Sigmoid colon (tissue), 7 donors: ENCODE data around the gene EFNA5. TPM values are rescaled to one million over a fixed set of nuclear protein-coding genes. Genes with fewer than 3 reads are reported as not detected.

Experiments used
- DNase-seq: peaks from one replicate; pipeline ENCODE4 v3.0.0-alpha.2; 2019
- H3K27ac ChIP-seq, 4 donors: fragments of 200-600 bp; sonication (generic); one replicate each; pipeline ENCODE4 v1.5.1; 2016 to 2019; ENCODE audit warnings: mild to moderate bottlenecking in 1 of 4
- H3K27me3 ChIP-seq, 3 donors: fragments of 200-600 bp; sonication (generic); one replicate each; pipeline ENCODE4 v1.5.1; 2019; ENCODE audit warnings: mild to moderate bottlenecking in 1 of 3
- H3K36me3 ChIP-seq, 4 donors: fragments of 200-600 bp; sonication (generic); one replicate each; pipeline ENCODE4 v1.5.1; 2016 to 2019
- H3K4me1 ChIP-seq, 4 donors: fragments of 200-600 bp; sonication (generic); one replicate each; pipeline ENCODE4 v1.5.1; 2017 to 2019
- H3K4me3 ChIP-seq, 4 donors: fragments of 200-600 bp; sonication (generic); one replicate each; pipeline ENCODE4 v1.5.1; 2017 to 2019; ENCODE audit warnings: mild to moderate bottlenecking in 2 of 4, moderate library complexity in 1 of 4
- H3K9me3 ChIP-seq, 4 donors: fragments of 200-600 bp in 3 of 4; sonication (generic) in 3 of 4; one replicate each; pipeline versions ENCODE4 v1.5.1 to v1.6.1; 2013 to 2019
- EP300 ChIP-seq, 4 donors: sonication (generic); formaldehyde crosslinking; IDR thresholded peaks; one replicate each; pipeline ENCODE4 v1.6.1; 2017; ENCODE audit warnings: antibody characterized with exemption in 4 of 4
- POLR2A ChIP-seq, 2 donors: fragments of 450-650 bp; IDR thresholded peaks; one replicate each; pipeline ENCODE4 v1.6.1; 2016; ENCODE audit warnings: antibody characterized with exemption in 2 of 2, mild to moderate bottlenecking in 2 of 2, moderate library complexity in 2 of 2
- POLR2AphosphoS5 ChIP-seq, 4 donors: sonication (generic); formaldehyde crosslinking; IDR thresholded peaks; one replicate each; pipeline ENCODE4 v1.6.1; 2017; ENCODE audit warnings: antibody characterized with exemption in 4 of 4
- WGBS, 2 donors: extraction: QIAGEN DNeasy Blood & Tissue Kit; methylation state at CpG; one replicate each; pipeline ENCODE4 v1.1.7; 2013; 5-methylcytosine and 5-hydroxymethylcytosine counted together
- intact Hi-C: fragments of 100-400 bp; cut with DNase I; formaldehyde crosslinking; loops from one replicate; pipeline ENCODE4 v1.15.1; 2023
- polyA plus RNA-seq, 3 donors: library from polyadenylated mRNA; stranded (reverse); fragments of 200-250 nt; gene quantifications; one replicate each; pipeline ENCODE4 v1.2.3, GENCODE V29; 2013
- total RNA-seq, 4 donors: library from RNA; depleted of rRNA; stranded (reverse); fragments of >200 nt; gene quantifications; one replicate each; pipeline ENCODE4 v1.1.0, GENCODE V29; 2016
- TF ChIP-seq, protein P1 (sequence below), 4 experiments: fragments of 450-650 bp in 3 of 4; fragments of 200-600 bp in 1 of 4; IDR thresholded peaks; one replicate each; pipeline ENCODE4 v1.5.1; 2016 to 2019; ENCODE audit warnings: antibody characterized with exemption in 4 of 4, mild to moderate bottlenecking in 3 of 4, moderate library complexity in 2 of 4
- donor health status: healthy with polysubstance abuse.
- donor health status: Bipolar disorder and iron deficiency.
- donor health status: healthy.

The EFNA5 gene
- total and polyA plus RNA-seq, 7 donors, result 0.60 to 10.8 (median 6.8) TPM

DNA sequence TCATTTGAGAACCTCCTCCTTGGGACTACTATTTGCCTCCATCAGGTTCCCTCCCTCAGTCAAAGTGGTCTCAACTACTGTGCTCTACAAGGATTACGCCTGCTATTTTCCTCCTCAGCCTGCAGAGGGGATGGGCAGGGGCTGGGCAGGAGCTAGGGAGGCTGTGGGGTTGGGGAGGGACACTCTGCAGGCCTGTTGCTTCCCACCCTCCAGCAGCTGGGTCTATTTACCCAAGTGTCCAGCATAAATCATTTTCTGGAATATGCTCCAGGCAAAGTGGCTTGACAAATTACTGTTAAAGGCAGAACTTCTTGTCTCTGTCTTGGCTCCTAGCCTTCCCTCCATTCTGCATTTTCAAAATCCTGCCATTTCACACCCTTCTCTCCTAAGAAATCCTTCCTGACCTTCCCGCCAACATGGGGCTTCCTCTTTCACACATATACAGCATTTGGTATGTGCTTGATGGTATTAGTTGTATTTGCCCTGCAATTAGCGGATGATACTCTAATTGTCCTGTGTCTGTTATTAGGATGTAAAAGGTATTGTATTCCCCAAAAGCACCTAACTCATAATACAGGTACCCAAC lies 106.7 kb downstream of the EFNA5 start:
- Histone ChIP-seq H3K27ac (no peak overlapping the region), H3K9me3 (no peaks in the 10 kb centered on the region), H3K4me3 (no peak overlapping the region), H3K4me1 (peaks cover 0 to 12% (median 5%) of the 10 kb centered on the region in 4 donors), H3K27me3 (no peaks in the 10 kb centered on the region), H3K36me3 (no peaks in the 10 kb centered on the region)
- WGBS, 2 donors, result 91 to 93% methylated on average over 3 of the region's 3 CpGs
- DNase-seq, result no peak
- intact Hi-C loops, result no loop called here
- no peak for TF ChIP-seq POLR2A (IDR thresholded peaks at IDR 0.05)
- TF ChIP-seq EP300 (IDR thresholded peaks at IDR 0.05), result no peak
- no peak for TF ChIP-seq POLR2AphosphoS5 (IDR thresholded peaks at IDR 0.05)
- TF ChIP-seq, protein P1, sequence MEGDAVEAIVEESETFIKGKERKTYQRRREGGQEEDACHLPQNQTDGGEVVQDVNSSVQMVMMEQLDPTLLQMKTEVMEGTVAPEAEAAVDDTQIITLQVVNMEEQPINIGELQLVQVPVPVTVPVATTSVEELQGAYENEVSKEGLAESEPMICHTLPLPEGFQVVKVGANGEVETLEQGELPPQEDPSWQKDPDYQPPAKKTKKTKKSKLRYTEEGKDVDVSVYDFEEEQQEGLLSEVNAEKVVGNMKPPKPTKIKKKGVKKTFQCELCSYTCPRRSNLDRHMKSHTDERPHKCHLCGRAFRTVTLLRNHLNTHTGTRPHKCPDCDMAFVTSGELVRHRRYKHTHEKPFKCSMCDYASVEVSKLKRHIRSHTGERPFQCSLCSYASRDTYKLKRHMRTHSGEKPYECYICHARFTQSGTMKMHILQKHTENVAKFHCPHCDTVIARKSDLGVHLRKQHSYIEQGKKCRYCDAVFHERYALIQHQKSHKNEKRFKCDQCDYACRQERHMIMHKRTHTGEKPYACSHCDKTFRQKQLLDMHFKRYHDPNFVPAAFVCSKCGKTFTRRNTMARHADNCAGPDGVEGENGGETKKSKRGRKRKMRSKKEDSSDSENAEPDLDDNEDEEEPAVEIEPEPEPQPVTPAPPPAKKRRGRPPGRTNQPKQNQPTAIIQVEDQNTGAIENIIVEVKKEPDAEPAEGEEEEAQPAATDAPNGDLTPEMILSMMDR (IDR thresholded peaks at IDR 0.05), result no peak

DNA sequence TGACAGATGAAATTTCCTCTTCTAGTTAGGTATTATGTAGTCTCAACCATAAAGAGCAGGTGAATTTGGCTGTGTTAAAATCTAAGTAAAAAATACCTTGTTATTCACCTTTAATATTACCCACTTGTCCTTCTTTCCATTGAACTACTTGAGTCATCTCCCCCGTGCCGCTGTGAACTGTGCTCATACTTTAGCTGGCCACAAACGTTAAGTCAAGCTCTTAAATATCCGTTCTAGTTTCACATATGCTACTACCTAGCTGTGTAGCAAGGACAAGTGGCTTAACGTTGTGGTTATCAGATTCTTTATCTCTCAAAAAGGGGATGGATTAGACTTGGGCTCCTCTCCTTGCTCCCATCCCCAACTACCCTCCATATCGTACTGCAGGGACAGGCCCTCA lies 110.4 kb downstream of the EFNA5 start:
- Histone ChIP-seq H3K27me3 (no peaks in the 10 kb centered on the region), H3K27ac (no peak overlapping the region), H3K4me1 (no peaks in the 10 kb centered on the region), H3K4me3 (no peak overlapping the region), H3K36me3 (no peaks in the 10 kb centered on the region), H3K9me3 (no peaks in the 10 kb centered on the region)
- WGBS, 2 donors, result 86 to 90% methylated on average over 6 of the region's 6 CpGs
- TF ChIP-seq POLR2AphosphoS5 (IDR thresholded peaks at IDR 0.05) (no peak), EP300 (IDR thresholded peaks at IDR 0.05) (no peak), POLR2A (IDR thresholded peaks at IDR 0.05) (no peak)
- TF ChIP-seq, protein P1 (IDR thresholded peaks at IDR 0.05), result no peak
- no peak for DNase-seq
- intact Hi-C loops, result no loop called here

DNA sequence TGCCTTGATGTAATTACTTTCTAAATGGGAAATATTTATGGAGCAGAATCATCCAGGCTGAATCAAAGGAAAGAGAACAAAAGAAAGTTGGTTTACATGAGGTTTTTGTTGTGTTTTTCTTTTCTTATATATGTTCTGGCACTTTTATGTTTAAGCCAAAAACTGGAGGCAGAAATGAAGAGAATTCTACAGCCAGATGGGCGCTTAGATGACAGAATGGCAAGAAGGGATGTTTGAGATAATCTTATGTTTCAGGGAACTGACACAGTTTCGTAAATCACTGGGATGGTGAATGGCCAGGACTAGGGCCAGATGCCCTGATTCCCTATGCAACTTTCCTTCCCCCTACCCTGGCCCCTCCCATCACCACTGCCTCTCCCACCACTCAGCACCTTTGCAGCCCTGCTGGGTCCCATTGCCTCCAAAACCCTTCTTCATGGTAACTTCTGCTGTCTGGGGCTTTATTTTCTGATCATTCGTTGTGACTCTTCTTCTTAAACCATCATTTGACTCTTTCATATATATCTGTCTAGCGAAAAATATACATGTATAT lies 111.8 kb downstream of the EFNA5 start:
- Histone ChIP-seq H3K4me3 (no peak overlapping the region), H3K9me3 (no peaks in the 10 kb centered on the region), H3K36me3 (no peaks in the 10 kb centered on the region), H3K27me3 (no peaks in the 10 kb centered on the region), H3K27ac (no peak overlapping the region), H3K4me1 (no peaks in the 10 kb centered on the region)
- intact Hi-C loops, result no loop called here
- 91 to 95% methylated on average over 4 of the region's 4 CpGs for WGBS, 2 donors
- DNase-seq, result no peak
- TF ChIP-seq POLR2AphosphoS5 (IDR thresholded peaks at IDR 0.05), result no peak
- TF ChIP-seq, protein P1 (IDR thresholded peaks at IDR 0.05), result no peak
- TF ChIP-seq EP300 (IDR thresholded peaks at IDR 0.05), result no peak
- no peak for TF ChIP-seq POLR2A (IDR thresholded peaks at IDR 0.05)

DNA sequence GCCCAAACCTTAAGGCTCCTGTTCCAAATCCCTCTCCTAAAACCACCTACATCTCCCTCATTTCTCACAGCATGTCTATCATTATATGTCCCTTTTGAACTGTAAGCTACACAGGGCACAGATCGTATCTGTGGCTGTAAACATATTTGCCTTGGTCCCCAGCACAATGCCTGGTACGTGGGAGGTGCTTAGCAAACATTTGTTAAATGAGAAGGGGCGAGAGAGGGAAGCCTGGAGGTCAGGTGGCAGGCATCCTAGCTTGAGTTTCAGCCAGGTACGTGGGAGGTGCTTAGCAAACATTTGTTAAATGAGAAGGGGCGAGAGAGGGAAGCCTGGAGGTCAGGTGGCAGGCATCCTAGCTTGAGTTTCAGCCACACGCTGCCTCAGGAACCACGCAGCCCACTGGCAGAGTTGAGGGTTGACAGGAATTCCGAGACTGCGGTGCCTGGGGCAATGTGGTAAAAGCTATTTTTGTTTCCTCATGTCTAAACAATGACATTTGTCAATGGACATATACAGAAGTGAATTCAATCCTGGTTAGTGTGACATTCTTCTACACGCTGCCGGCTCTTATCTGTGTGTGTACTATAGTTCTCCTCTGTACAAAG lies 113.6 kb downstream of the EFNA5 start:
- TF ChIP-seq, protein P1 (IDR thresholded peaks at IDR 0.05), result no peak
- no peak for TF ChIP-seq POLR2AphosphoS5 (IDR thresholded peaks at IDR 0.05)
- no peak for TF ChIP-seq EP300 (IDR thresholded peaks at IDR 0.05)
- no peak for TF ChIP-seq POLR2A (IDR thresholded peaks at IDR 0.05)
- intact Hi-C loops, result no loop called here
- no peaks in the 10 kb centered on the region for H3K36me3 ChIP-seq
- H3K27ac ChIP-seq, result no peak overlapping the region
- 78 to 80% methylated on average over 11 of the region's 11 CpGs for WGBS, 2 donors
- H3K4me1 ChIP-seq, result no peaks in the 10 kb centered on the region
- no peak for DNase-seq
- H3K27me3 ChIP-seq, result no peaks in the 10 kb centered on the region
- H3K9me3 ChIP-seq, result no peaks in the 10 kb centered on the region
- H3K4me3 ChIP-seq, result no peak overlapping the region
